Measurements from ENCODE around the gene H2AZ1.

The H2AZ1 gene

DNA sequence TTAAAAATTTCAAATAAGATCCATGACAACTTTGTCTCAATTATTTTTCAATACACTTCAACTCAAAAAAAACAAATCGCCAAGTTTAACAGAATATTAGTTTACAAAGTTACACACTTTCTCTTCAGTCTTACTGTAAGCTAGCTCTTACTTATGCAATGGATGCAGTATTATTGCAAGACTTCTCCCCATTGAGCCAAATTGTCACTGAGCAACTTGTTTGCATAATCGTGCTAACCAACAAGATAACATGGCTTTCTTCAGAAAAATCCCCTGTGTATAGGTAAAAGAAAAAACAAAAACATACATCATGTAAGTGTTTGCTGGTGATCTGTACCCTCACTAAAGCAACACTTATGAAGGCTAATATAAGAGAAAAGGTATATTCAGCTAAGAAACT lies 22.5 kb downstream of the H2AZ1 start:
- Mint-ChIP-seq H3K4me3 (no peak overlapping the region), H3K9me3 (no peaks in the 10 kb centered on the region), H3K36me3 (ENCODE audit: insufficient read depth) (peaks cover 27% of the 10 kb centered on the region), H3K27ac (ENCODE audit: low read depth) (peak overlapping the region; percentile 70), H3K27me3 (no peaks in the 10 kb centered on the region), H3K4me1 (peaks cover 47% of the 10 kb centered on the region)
- no peak for DNase-seq (ENCODE audit: low spot score in 2 of 2)
- ATAC-seq (replicated peaks; ENCODE audit: extremely low read depth, poor library complexity, severe bottlenecking) = no peak

DNA sequence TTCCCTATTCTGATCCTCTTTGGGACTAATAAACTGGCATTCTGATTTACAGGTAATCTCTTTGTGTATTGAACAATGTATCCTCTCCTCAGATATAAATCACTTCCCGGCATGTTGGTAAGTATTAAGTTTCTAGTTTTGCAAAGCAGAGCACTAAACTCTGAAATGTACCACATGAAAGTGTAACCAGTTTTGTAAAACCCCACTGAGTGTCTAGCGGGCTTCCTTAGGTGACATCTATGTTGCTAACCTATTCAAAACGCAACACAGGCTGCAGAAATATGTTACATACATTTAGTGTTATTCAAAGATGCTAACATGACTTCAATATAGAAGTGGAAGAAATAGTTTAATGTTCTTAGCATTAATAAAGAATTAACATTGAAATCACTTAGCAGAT lies 28.9 kb downstream of the H2AZ1 start:
- H3K27ac Mint-ChIP-seq (ENCODE audit: low read depth) = peak overlapping the region; percentile 35
- no peaks in the 10 kb centered on the region for H3K27me3 Mint-ChIP-seq
- peaks cover 24% of the 10 kb centered on the region for H3K4me1 Mint-ChIP-seq
- DNase-seq (ENCODE audit: low spot score in 2 of 2) = no peak
- peaks cover 6% of the 10 kb centered on the region for H3K9me3 Mint-ChIP-seq
- no peak overlapping the region for H3K4me3 Mint-ChIP-seq
- peak; percentile 71 for ATAC-seq (replicated peaks; ENCODE audit: extremely low read depth, poor library complexity, severe bottlenecking)
- H3K36me3 Mint-ChIP-seq (ENCODE audit: insufficient read depth) = peaks cover 24% of the 10 kb centered on the region

DNA sequence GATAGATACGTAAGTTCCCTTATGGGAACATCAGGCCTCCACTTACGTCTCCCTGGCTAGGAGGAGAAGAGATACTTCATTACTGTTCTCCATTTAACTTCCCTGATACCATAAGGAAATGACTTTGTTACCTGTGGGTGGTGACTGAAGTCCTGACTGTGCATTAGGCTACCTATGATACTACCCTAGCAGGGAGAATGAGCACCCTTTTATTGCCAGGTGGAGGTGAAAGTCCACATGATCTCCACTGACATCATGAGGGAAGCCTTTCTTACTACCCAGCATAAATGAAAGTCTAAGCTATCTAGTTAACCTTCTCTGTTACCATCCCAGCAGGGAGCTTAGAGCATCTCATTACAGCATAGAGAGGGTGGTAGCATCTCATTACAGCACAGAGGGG lies 31.4 kb downstream of the H2AZ1 start:
- Mint-ChIP-seq H3K27ac (ENCODE audit: low read depth) (no peak overlapping the region), H3K4me1 (peaks cover 24% of the 10 kb centered on the region), H3K27me3 (no peaks in the 10 kb centered on the region), H3K9me3 (peaks cover 6% of the 10 kb centered on the region), H3K4me3 (no peak overlapping the region), H3K36me3 (ENCODE audit: insufficient read depth) (peaks cover 33% of the 10 kb centered on the region)
- DNase-seq (ENCODE audit: low spot score in 2 of 2) (no peak), ATAC-seq (replicated peaks; ENCODE audit: extremely low read depth, poor library complexity, severe bottlenecking) (no peak)

DNA sequence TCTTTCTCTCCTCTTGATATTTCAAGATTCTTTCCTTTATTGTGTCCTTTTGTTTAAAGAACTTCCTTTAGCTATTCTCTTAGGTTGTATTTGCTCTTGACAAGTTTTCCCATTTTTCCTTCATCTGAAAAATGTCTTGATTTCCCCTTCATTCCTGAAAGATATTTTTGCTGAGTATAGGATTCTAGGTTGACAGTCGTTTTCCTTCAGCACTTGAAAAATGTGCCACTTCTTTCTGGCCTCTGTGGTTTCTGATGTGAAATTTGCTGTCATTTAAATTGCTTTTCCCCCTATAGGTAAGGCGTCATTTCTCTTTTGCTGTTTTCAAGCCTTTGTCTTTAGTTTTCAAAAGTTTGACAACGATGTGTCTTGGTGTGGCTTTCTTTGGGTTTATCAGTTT lies 32.5 kb downstream of the H2AZ1 start:
- Mint-ChIP-seq H3K4me3 (no peak overlapping the region), H3K36me3 (ENCODE audit: insufficient read depth) (peaks cover 36% of the 10 kb centered on the region)

DNA sequence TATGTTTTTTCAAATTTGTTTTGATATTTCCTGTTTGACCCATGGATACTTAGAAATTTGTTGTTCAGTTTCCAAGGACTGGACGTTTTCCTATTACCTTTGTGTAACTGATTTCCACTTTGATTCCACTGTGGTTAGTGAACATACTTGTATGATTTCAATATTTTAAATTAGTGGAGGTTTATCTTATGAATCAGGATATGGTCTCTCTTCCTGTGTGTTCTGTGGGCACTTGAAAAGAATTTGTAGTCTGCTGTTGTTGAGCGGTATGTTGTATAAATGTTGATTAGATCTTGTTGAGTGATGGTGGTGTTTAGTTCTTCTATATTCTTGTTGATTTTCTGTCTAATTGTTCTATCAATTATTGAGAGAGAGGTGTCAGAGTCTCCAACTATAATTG lies 34.6 kb downstream of the H2AZ1 start:
- Mint-ChIP-seq H3K27ac (ENCODE audit: low read depth) (peak overlapping the region; percentile 32), H3K4me1 (peaks cover 23% of the 10 kb centered on the region), H3K36me3 (ENCODE audit: insufficient read depth) (peaks cover 36% of the 10 kb centered on the region), H3K4me3 (no peak overlapping the region), H3K27me3 (no peaks in the 10 kb centered on the region), H3K9me3 (peaks cover 6% of the 10 kb centered on the region)
- ATAC-seq (replicated peaks; ENCODE audit: extremely low read depth, poor library complexity, severe bottlenecking) (no peak), DNase-seq (ENCODE audit: low spot score in 2 of 2) (no peak)

More for the DNA sequence above, 32.5 kb downstream of the H2AZ1 start:
- no peaks in the 10 kb centered on the region for H3K27me3 Mint-ChIP-seq
- peaks cover 28% of the 10 kb centered on the region for H3K4me1 Mint-ChIP-seq
- peaks cover 6% of the 10 kb centered on the region for H3K9me3 Mint-ChIP-seq
- peak overlapping the region; percentile 64 for H3K27ac Mint-ChIP-seq (ENCODE audit: low read depth)
- DNase-seq (ENCODE audit: low spot score in 2 of 2) (no peak), ATAC-seq (replicated peaks; ENCODE audit: extremely low read depth, poor library complexity, severe bottlenecking) (no peak)
